Stomach (tissue), 9 donors: ENCODE results near the gene BIN1. TPM values are rescaled to one million over a fixed set of nuclear protein-coding genes. Genes with fewer than 3 reads are reported as not detected.

ENCODE experiments used
- DNase-seq, 2 donors: peaks; one replicate each; pipeline versions ENCODE4 v3.0.0 to v3.0.0-alpha.2; 2013 to 2019
- H3K27ac ChIP-seq, 5 donors: fragments of 200-600 bp in 4 of 5; sonication (generic) in 4 of 5; one replicate each; pipeline ENCODE4 v1.5.1; 2013 to 2019; ENCODE audit warnings: mild to moderate bottlenecking in 1 of 5, moderate library complexity in 1 of 5
- H3K27me3 ChIP-seq, 3 donors: fragments of 200-600 bp; sonication (generic); one replicate each; pipeline ENCODE4 v1.5.1; 2017 to 2019; ENCODE audit warnings: mixed run types in 1 of 3
- H3K36me3 ChIP-seq, 4 donors: fragments of 200-600 bp; sonication (generic); 1 replicate in 3 of 4; 2 replicates in 1 of 4; pipeline ENCODE4 v1.5.1; 2016 to 2019
- H3K4me1 ChIP-seq, 4 donors: fragments of 200-600 bp; sonication (generic); one replicate each; pipeline ENCODE4 v1.5.1; 2016 to 2019
- H3K4me3 ChIP-seq, 4 donors: fragments of 200-600 bp; sonication (generic) in 3 of 4; one replicate each; pipeline ENCODE4 v1.5.1; 2016 to 2019; ENCODE audit warnings: mild to moderate bottlenecking in 1 of 4
- H3K9me3 ChIP-seq, 4 donors: fragments of 200-600 bp; sonication (generic); one replicate each; pipeline ENCODE4 v1.5.1; 2016 to 2019
- CTCF ChIP-seq, 7 experiments: fragments of 450-650 bp in 4 of 7; fragments of 200-600 bp in 3 of 7; sonication (generic) in 3 of 7; IDR thresholded peaks; one replicate each; pipeline ENCODE4 v1.5.1; 2016 to 2019; ENCODE audit warnings: antibody characterized with exemption in 7 of 7, control low read depth in 2 of 7, mild to moderate bottlenecking in 1 of 7
- EP300 ChIP-seq: sonication (generic); formaldehyde crosslinking; IDR thresholded peaks from one replicate; pipeline ENCODE4 v1.6.1; 2017; ENCODE audit warnings: antibody characterized with exemption
- POLR2A ChIP-seq, 4 donors: fragments of 450-650 bp; IDR thresholded peaks; one replicate each; pipeline ENCODE4 v1.6.1; 2016; ENCODE audit warnings: antibody characterized with exemption in 4 of 4, control low read depth in 2 of 4, mild to moderate bottlenecking in 1 of 4, moderate library complexity in 1 of 4
- POLR2AphosphoS5 ChIP-seq, 3 donors: sonication (generic); formaldehyde crosslinking; IDR thresholded peaks; one replicate each; pipeline ENCODE4 v1.6.1; 2016; ENCODE audit warnings: antibody characterized with exemption in 3 of 3
- WGBS, 5 donors: extraction: QIAGEN DNeasy Blood & Tissue Kit in 3 of 5; methylation state at CpG; one replicate each; pipeline versions ENCODE4 v1.1.5 to v1.1.7; 2013 to 2018; 5-methylcytosine and 5-hydroxymethylcytosine counted together
- intact Hi-C: fragments of 100-400 bp; cut with DNase I; formaldehyde crosslinking; loops from one replicate; pipeline ENCODE4 v1.15.1; 2023; ENCODE audit warnings: low total_unique reads
- polyA plus RNA-seq, 3 donors: library from polyadenylated mRNA; stranded (reverse); fragments of 200-250 nt; gene quantifications; one replicate each; pipeline ENCODE4 v1.2.3, GENCODE V29; 2013
- total RNA-seq, 5 donors: library from RNA; depleted of rRNA; stranded (reverse); fragments of >200 nt; gene quantifications; one replicate each; pipeline versions ENCODE4 v1.1.0 to v1.2.3, GENCODE V29; 2014 to 2016
- donor health status: healthy with polysubstance abuse.
- donor health status: Bipolar disorder and iron deficiency.
- donor health status: healthy.

BIN1 gene
- total and polyA plus RNA-seq, 8 donors = 39.1 to 175 (median 47.8) TPM

GRCh38 chr2:127051116-127052056, 55.6 kb downstream of the BIN1 start:
- Histone ChIP-seq H3K27ac (no peak overlapping the region), H3K36me3 (peaks cover 8 to 74% (median 50%) of the 10 kb centered on the region in 4 donors), H3K27me3 (no peaks in the 10 kb centered on the region), H3K9me3 (no peaks in the 10 kb centered on the region), H3K4me3 (no peak overlapping the region), H3K4me1 (peaks cover 5 to 28% (median 20%) of the 10 kb centered on the region in 4 donors)
- WGBS, 5 donors = 76 to 77% (median 77%) methylated on average over 15 to 29 of the region's 29 CpGs
- peak in 1 of 2 donors; percentile 23 for DNase-seq
- TF ChIP-seq POLR2AphosphoS5 (IDR thresholded peaks at IDR 0.05) = no peak
- TF ChIP-seq POLR2A (IDR thresholded peaks at IDR 0.05) = no peak
- no peak for TF ChIP-seq EP300
- TF ChIP-seq CTCF (IDR thresholded peaks at IDR 0.05) = no peak
- intact Hi-C loops = no loop called here

GRCh38 chr2:127050803-127051115, 56.2 kb downstream of the BIN1 start:
- Histone ChIP-seq H3K9me3 (no peaks in the 10 kb centered on the region), H3K27ac (no peak overlapping the region), H3K4me1 (peaks cover 5 to 34% (median 20%) of the 10 kb centered on the region in 4 donors), H3K36me3 (peaks cover 8 to 68% (median 44%) of the 10 kb centered on the region in 4 donors), H3K4me3 (no peak overlapping the region), H3K27me3 (no peaks in the 10 kb centered on the region)
- TF ChIP-seq POLR2AphosphoS5 (IDR thresholded peaks at IDR 0.05) = no peak
- no peak for TF ChIP-seq CTCF (IDR thresholded peaks at IDR 0.05)
- no peak for TF ChIP-seq EP300
- no peak for TF ChIP-seq POLR2A (IDR thresholded peaks at IDR 0.05)
- WGBS, 5 donors = 67 to 93% (median 87%) methylated on average over 12 to 14 of the region's 14 CpGs
- intact Hi-C loops = no loop called here
- DNase-seq = no peak

- TF ChIP-seq POLR2A (IDR thresholded peaks at IDR 0.05) = no peak
- peak in 5 of 7 experiments; percentile 82 to 97 (median 87) for TF ChIP-seq CTCF (IDR thresholded peaks at IDR 0.05)
- peak; percentile 62 to 92 for DNase-seq
- intact Hi-C loops = no loop called here
- peaks cover 8 to 62% (median 41%) of the 10 kb centered on the region in 4 donors for H3K36me3 ChIP-seq
- no peaks in the 10 kb centered on the region for H3K27me3 ChIP-seq
- H3K4me3 ChIP-seq = no peak overlapping the region
- H3K9me3 ChIP-seq = no peaks in the 10 kb centered on the region
- no peak overlapping the region for H3K27ac ChIP-seq
- peaks cover 5 to 31% (median 20%) of the 10 kb centered on the region in 4 donors for H3K4me1 ChIP-seq
- 30 to 42% (median 40%) methylated on average over 21 to 33 of the region's 33 CpGs for WGBS, 5 donors
Measured at GRCh38 chr2:127049927-127050802, 56.8 kb downstream of the BIN1 start.
